GM19395 (cell line): ENCODE measurements around the gene SIRPD.

Source experiments
- ATAC-seq: cut with Tn5 transposase; IDR thresholded peaks from one replicate; pipeline ENCODE4 v1.9.1; 2021; ENCODE audit warnings: mild to moderate bottlenecking, moderate library complexity; ENCODE audit not compliant: unreplicated experiment

The SIRPD gene

GRCh38 chr20:1538655-1539054 is 18.9 kb downstream of the SIRPD start:
- ATAC-seq, result no peak

- no peak for ATAC-seq
Measured at GRCh38 chr20:1537731-1538058, 19.8 kb downstream of the SIRPD start.

- ATAC-seq, result no peak
Measured at GRCh38 chr20:1536893-1537730, 20.4 kb downstream of the SIRPD start.

- ATAC-seq, result peak; percentile 94
Measured at GRCh38 chr20:1535420-1536175, 21.9 kb downstream of the SIRPD start.

- no peak for ATAC-seq
Measured at GRCh38 chr20:1534526-1534925, 23.0 kb downstream of the SIRPD start.

- no peak for ATAC-seq
Measured at GRCh38 chr20:1533059-1533458, 24.4 kb downstream of the SIRPD start.

- ATAC-seq, result no peak
Measured at GRCh38 chr20:1528811-1529210, 28.7 kb downstream of the SIRPD start.

GRCh38 chr20:1527923-1528322 is 29.6 kb downstream of the SIRPD start:
- no peak for ATAC-seq

- no peak for ATAC-seq
Measured at GRCh38 chr20:1526896-1527295, 30.6 kb downstream of the SIRPD start.

- ATAC-seq, result no peak
Measured at GRCh38 chr20:1526310-1526709, 31.2 kb downstream of the SIRPD start.

- ATAC-seq, result no peak
Measured at GRCh38 chr20:1524004-1524403, 33.5 kb downstream of the SIRPD start.

- no peak for ATAC-seq
Measured at GRCh38 chr20:1517010-1517409, 40.5 kb downstream of the SIRPD start.

GRCh38 chr20:1513801-1514200 is 43.7 kb downstream of the SIRPD start:
- no peak for ATAC-seq

GRCh38 chr20:1509237-1509636 is 48.3 kb downstream of the SIRPD start:
- no peak for ATAC-seq

- ATAC-seq, result no peak
Measured at GRCh38 chr20:1508574-1508973, 48.9 kb downstream of the SIRPD start.

- ATAC-seq, result no peak
Measured at GRCh38 chr20:1507276-1507675, 50.2 kb downstream of the SIRPD start.

- ATAC-seq, result no peak
Measured at GRCh38 chr20:1505871-1506270, 51.6 kb downstream of the SIRPD start.

- no peak for ATAC-seq
Measured at GRCh38 chr20:1505361-1505760, 52.1 kb downstream of the SIRPD start.

GRCh38 chr20:1503564-1504227 is 53.8 kb downstream of the SIRPD start:
- peak; percentile 95 for ATAC-seq

GRCh38 chr20:1500496-1500895 is 57.0 kb downstream of the SIRPD start:
- ATAC-seq, result no peak

- ATAC-seq, result no peak
Measured at GRCh38 chr20:1499528-1500420, 57.7 kb downstream of the SIRPD start.
